HG02678 (cell line): ENCODE measurements around the gene DGKH.
A peak's percentile ranks its signal among the peaks of the same experiment; 100 is the strongest.
"Not testable (repeated sequence)": the region's sequence is repeated elsewhere in the genome, so short reads cannot be mapped to it uniquely, and the experiment has no call there.

Experiments used
- ATAC-seq: cut with Tn5 transposase; IDR thresholded peaks from one replicate; pipeline ENCODE4 v1.9.1; 2021; ENCODE audit warnings: mild to moderate bottlenecking, moderate library complexity; ENCODE audit not compliant: unreplicated experiment

The DGKH gene

DNA sequence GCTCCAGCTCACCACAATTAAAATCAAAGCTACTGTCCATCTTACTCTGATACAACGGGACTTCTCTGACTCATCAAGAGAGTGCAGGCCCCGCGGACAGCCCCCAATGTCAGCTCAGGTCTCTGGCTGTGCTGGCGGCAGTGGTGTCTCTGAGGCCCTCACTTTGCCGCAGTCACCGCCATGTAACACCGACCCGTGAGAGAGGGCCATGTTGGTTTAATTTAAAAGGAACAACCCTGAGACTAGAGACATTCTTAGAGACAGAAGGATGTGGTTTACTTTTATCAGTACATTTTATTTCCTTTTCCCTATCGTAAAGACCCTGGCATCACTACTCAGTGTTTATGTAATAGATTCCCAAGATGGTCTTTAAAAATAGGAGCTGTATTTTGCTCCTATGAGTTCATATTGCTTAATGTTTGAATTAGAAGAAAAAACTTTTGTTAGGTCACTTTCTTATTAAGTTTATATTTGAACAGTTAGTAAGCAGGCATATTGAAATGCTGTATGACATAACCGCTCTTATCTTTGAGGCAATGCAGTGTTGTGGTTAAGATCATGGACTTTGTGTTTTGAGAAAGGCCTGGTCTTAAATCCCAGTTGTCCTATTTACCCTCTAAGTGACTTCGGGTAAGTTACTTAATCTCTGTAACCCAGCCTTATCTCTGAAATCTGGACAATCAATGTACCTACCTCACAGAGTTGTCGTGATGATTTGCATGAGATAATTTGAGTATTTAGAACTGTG is 23.4 kb downstream of the DGKH start:
- ATAC-seq, result no peak

DNA sequence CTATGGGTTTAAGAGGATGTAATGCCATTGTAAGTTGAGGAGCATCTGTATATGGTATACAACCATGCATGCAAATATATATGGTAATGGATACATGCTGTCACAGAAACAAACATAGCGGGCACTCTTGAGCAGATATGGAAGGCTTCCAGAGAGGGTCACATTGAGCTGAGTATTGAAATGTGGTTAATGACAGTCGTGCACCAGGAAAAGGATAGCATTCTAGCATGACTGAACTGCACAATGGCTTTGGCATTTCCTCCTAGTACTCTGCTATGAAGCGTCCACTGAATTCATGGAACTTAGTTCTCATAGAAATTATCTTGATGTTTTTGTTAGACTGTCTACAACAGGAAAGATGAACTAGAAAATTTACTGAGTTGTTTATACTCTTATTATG is 25.2 kb downstream of the DGKH start:
- ATAC-seq, result no peak

DNA sequence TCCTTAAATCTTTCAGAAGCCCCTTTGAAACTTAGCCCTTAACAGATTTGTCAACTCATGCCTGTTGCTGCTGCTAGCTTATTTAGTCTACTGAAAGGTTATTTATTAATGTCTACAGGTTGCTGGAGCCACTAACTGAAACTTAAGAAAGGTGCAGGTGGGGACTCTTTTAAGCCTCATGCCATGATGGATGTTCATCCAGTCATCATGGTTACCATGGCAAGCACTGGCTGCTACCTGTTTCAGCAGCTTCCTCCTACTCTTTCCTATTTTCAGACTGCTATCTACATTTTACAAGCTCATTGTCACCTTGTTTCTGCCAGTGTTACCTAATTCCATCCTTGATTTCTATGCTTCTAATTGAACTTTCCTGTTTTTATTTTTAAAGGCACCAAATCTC is 27.1 kb downstream of the DGKH start:
- no peak for ATAC-seq

DNA sequence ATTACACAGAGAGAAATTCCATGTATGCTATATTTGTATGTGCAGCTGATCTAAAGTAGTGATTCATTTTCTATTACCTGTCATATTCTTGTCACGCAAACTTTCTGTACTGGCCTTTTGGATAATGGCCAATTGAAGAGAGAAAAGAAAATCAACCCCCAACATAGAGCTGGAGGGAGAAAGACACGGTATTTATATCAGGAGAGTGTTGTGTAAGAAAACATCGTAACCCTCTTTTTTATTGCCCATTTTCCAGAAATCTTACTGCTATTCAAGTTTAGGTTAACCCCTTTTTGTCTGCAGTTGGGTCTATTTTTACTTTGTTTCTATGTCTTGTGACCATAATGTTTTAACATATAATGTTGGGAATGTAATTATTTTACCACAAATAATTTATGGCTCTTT is 27.9 kb downstream of the DGKH start:
- ATAC-seq, result no peak

DNA sequence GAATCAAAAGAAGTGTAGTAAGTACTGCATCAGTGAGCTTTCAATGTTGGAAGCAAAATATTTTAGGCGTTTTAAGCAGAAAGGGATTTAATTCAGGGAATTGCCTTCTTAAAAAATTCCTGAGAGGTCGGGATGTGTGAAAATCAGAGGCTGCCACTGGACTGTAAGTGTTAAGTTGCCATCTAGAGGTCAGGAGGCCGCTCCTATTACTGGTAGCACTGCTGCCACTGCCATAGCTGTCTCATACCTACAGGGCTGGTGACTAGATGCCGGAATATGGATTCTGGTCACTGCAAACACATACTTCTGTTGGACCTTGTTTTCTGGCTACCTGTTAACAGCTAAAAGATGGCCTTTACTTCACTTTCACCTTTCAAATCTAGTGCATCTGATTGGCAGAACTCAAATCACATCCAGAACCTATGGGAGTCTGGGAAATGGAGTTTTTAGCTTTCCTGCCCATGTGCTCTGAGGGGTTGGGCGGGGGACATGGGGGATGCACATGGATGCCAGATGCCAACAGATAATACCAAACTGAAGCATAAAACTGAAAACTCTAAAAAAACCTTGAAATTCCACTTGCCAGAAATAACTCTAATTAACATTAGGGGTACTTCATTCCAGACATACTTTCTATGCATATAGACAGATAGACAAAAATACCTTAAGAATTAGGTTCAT is 29.8 kb downstream of the DGKH start:
- ATAC-seq, result no peak

DNA sequence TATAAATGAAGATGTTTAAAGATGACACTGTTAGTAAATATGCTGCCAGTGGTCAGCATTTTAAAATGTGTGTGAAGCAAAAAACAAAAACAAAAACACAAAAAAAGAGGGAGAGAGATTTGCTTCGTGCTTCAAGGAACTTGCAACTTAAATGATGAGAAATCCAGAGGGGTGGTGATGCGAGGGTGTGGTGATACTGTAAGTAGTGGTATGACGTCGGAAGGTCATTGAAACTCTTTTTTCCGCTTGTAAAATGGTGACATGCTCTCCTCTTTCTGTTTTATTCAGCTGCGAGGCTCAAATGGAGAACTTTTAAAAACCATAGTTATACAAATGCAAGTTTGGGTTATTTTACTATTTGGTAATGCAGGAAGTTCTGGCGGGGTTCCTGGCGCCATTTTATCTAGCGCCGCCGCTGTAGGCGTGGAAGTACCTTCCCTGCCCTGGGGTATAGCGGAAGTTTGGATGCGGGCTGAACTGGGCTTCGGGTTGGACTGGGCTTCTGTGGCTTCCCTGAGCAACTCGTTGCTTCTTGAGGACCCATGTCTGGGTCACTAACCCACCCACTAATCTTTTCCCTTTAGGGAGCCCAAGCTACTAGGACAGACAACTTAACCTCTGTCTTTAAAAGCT is 34.8 kb downstream of the DGKH start:
- no peak for ATAC-seq

DNA sequence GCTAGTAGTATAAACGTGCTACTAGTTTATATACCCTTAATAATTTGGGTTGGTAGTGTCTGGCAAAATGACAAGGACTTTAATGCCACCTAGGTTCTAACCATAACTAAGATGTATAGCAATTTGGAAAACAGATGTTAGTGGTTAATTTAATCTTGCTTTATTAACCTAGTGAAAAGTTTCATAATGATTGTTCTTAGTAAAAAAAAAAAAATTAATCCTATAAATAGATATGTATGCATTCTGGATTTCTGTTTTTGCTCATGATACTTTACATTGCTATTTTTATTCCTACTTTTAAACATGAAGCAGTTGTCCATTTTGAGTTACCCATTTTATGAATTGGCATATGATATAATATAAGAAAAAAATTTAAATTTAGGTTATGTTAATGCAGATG is 36.3 kb downstream of the DGKH start:
- ATAC-seq, result no peak

DNA sequence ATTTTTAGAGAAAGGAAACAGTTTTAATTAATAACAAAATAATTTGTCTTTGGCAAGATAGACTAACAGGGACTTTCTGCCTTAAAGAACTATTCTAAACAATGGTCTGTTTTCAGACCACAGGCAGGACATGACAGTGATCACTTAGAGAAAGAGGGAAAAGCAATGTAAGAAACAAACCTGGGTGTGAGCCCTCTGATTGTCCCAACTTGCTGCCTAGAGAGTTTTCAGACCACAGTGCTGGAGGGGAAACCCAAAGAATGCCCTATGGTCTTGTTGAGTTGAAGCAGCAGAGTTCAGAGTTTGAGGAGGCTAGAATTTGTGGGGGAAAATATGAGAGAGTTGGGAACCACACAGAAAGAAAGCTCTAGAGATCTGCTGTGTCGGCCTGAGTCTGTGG is 38.1 kb downstream of the DGKH start:
- ATAC-seq, result peak; percentile 41

DNA sequence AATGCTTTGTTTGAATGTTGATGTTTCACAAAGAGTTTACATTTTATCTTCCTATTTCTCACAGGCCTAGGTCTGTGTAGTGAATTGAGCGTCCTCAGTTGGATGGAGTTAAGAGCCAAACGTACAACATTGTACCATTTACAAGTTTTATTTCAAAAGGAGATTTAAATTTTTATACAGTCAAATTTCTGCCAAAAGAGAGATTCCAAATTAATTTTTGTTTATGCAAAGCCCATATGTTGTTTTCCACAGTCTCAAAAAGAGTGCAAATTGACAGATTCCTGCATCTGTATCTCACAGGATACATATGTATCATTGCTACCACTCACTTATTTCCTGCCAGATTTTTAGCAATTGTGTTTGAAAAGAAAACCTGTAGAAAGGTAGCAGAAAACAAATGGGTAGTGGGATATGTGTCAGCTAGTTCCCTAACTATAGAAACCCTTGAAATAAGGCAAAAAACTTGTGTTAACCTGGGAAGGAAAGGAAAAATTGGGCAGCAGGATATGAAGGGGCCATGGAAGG is 46.1 kb downstream of the DGKH start:
- no peak for ATAC-seq

DNA sequence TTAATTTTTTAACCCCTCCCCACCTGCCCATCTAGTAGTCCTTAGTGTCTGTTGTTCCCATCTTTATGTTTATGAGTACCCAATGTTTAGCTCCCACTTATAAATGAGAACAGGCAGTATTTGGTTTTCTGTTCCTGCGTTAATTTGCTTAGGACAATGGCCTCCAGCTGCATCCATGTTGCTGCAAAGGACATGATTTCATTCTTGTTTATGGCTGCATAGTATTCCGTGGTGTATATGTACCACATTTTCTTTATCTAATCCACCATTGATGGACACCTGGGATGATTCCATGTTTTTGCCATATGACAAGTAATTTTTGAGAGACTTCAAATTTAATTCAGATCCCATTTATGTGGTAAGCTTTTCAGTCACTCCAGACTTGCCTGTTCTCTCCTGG is 47.8 kb downstream of the DGKH start:
- not testable (repeated sequence) for ATAC-seq

DNA sequence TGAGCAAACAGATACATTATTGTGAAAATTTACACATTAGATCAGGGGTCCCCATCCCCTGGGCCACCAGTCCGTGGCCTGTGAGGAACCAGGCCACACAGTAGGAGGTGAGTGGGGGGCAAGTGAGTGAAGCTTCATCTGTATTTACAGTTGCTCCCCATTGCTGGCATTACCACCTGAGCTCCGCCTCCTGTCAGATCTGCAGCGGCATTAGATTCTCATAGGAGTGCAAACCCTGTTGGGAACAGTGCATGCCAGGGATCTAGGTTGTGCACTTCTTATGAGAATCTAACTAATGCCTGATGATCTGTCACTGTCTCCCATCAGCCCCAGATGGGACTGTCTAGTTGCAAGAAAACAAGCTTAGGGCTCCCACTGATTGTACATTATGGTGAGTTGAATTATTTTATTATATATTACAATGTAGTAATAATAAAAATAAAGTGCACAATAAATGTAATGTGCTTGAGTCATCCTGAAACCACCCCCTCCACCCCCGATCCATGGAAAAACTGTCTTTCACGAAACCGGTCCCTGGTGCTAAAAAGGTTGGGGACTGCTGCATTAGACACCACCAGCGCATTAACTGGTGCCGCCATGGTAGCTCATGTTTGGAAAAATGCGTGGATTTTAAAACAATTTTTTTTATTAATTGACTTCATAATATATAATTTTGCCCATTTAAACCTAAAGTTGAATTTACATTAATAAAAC is 51.7 kb downstream of the DGKH start:
- no peak for ATAC-seq

DNA sequence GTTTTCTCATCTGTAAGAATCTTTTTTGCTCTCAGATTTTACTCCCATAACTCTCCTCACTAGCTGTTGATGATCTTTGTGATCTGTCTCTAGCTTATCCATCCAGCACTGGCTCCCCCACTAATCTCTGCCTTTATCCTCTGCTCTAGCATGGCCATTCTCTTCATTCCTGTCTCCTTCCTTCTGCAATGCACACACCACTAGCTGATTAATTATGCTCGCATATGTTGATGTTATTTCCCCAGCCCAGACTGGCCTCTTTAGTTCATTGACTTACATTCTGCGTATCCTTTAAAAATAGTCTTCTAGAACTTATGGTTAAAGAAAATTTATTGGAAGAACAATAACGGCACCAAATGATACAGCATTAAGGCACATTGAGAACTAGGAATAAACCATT is 52.5 kb downstream of the DGKH start:
- ATAC-seq, result no peak

DNA sequence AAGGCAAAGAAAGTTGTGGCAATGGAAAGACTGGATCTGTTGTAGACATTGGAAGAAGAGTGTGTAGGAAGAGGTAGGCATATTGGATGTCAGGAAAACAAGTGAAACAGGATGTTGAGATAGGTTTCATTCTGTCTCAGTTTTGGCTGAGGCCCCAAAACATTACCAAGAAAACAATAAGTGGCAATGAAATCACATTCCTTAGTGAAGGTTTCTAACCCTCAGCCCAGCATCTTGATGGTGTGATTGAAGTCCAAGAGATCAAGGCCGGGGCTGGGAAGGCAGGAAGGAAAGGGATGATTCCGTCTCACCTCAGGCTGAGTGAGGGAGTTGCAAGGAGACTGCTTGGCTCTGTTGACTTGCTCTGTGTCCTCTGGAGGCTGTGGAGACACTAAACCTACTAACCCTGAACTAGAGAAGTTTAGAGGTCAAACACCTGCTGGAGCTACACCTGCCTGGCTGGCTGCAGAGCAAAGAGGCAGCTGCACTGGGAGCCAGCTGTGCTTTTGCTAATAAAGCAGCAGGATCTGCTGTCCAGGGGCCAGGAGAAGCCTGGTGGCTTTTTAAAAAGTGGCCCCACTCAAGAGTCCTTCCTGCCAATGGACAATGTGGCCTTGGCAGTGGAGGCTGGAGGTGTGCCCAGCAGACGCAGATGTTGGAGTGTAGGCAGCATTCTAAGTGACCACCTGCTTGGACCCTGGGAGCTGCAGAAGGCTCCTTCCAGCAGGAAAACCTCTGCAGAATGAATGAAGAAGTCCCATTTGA is 53.6 kb downstream of the DGKH start:
- no peak for ATAC-seq

DNA sequence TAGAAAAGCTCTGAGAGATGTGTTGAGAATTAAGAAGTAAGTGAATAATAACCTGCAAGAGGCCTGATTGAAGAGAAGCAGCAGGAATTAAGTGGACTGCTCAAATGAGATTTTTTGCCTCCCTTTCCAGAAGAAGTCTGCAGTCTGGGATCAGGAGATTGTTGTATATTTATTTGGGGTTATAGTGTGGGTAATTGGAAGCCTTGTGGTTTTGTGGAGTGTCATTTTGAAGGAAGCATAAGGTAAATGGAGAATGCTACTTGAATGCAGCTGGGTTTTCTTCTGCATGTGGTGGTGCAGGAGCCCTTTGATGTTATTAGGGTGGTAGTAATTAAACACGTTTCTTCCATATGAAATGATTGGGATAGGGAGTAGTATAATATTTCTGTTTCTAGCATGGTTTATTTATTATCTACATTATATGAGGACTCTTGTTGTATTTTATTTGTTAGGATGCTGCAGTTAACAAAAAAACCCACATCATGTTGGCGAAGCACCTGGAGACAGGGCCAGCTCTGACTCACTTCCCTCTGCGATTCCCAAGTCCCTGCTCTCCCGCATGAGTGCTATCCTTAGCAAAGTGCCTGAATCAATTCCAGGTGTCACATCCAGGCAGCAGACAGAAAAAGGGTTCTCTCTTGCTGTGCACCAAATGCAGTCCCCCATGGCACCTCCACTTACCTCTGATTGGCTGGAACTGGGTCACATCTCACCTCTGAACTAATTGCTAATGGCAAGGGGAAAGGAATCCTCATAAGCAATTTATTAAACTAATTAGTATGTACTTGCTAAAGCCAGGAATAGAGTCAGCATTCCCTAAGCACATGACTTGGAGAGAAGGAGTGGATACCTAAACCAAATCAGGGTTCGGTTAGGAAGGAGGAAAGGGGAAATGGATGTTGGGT is 54.8 kb downstream of the DGKH start:
- no peak for ATAC-seq

DNA sequence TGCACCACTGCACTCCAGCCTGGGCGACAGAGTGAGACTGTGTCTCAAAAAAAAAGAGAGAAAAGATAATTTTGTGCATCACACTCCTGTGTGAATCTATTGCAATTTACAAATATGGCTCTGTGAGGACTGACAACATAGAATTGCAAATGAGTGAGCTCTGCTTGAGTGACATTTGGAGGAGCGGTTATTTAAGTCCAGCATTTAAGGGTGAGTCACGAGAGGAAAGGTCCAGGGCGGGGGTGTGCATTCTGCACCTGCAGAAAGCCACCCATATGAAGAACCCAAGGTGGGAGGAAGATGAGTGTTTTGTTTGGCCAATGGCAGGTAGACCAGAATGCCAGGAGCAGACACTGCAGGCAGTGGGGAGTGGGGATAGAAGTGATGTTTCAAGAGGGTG is 58.5 kb downstream of the DGKH start:
- no peak for ATAC-seq

DNA sequence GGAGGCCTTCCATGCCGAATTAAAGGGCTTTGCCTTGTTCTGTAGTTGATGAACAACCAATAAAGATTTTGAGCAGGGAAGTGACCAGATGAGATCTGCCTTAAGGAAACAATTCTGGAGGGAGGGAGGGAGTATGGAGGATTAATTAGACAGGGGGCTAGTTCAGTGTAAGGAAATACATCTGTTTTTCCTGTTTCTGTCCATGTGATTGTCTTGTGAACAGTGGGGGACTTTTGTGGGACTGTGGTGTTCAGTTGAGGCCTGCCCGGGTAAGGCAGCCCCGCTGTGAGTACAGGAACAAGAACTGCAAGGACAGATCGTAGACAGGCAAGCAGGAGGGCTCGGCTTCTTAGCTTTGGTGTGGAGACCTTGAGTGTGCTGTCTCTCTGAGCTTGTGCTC is 59.0 kb downstream of the DGKH start:
- ATAC-seq, result no peak

DNA sequence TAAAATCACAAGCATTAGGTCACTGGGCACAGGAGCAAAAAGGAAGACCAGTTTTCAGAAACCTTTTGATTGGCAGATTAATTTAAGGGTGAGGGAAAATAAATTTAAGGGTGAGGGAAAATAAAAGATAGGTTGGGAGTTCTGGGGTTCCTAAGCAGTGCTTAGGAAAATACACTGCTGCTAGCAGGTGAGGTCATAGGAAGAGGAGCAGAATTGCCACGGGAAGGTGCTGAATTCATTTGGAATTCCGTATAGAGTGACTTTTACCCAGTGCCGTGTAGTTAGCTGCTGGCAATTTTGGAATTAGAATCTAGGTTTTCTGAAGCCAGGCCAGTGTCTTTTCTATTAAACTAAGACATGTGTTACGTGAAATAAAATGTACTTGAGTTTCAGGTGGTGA is 59.8 kb downstream of the DGKH start:
- ATAC-seq, result no peak

DNA sequence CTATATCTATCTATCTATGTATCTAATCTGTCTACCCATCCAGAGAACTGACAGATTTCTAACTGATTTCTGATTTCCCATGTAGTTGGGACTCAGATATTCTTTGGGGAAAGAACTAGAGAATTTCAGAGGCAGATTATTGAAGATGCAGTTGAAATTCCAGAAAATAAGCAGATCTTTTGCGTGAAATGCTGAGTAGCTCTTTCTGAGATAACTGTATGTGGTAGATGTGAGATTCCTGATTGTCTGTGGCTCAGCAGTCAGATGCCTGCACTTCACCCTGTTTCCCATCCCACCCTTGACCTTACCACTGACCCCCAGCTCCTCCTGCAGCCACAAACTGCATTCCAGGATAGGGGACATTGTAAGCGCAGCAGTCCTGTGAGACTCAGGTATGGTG is 61.5 kb downstream of the DGKH start:
- ATAC-seq, result no peak

DNA sequence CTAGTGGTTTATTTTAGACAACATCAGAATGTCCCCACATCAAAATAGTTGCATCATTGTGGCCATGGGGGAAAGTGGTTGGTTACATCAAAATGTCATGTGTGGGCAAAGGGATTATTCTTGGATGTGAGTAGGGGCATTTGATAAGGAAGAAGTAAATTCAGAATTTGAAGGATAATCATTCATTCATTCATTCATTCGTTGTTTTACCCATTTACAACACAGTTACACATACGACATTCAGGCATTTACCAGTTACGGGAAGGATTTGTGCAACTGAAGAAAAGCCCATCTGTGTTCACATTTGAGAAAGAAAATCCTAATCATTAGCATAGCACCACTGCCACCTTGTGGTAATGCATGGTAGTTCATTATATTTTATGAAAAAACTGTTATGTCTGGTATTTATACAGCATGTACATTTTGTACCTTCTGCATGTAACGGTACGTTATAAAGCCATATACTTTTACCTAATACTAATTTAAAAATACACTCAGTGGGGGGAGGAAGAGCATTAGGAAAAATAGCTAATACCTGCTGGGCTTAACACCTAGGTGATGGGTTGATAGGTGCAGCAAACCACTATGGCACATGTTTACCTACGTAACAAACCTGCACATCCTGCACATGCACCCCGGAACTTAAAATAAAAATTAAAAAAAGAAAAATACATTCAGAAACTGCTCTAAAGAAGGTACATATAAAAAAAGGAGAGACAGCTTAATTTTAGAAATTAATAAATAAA is 62.1 kb downstream of the DGKH start:
- ATAC-seq, result no peak
